GM13976 (cell line): ENCODE data around the gene GADL1.

Experiments
- DNase-seq: peaks from one replicate; pipeline ENCODE4 v3.0.0; 2012; ENCODE audit warnings: low spot score
- CTCF ChIP-seq: IDR thresholded peaks from 2 replicates; pipeline ENCODE4 v1.5.1; 2012; ENCODE audit warnings: borderline replicate concordance, mild to moderate bottlenecking; ENCODE audit not compliant: insufficient read depth; ENCODE audit errors: extremely low read depth, missing control alignments, control extremely low read depth
- in situ Hi-C: fragments of 300-500 bp; cut with MboI; formaldehyde crosslinking; loops from one replicate; pipeline ENCODE4 v1.12.0; 2022; ENCODE audit warnings: low sequenced_read_pairs, mixed read lengths, inconsistent platforms; ENCODE audit not compliant: unreplicated experiment

The GADL1 gene

DNA sequence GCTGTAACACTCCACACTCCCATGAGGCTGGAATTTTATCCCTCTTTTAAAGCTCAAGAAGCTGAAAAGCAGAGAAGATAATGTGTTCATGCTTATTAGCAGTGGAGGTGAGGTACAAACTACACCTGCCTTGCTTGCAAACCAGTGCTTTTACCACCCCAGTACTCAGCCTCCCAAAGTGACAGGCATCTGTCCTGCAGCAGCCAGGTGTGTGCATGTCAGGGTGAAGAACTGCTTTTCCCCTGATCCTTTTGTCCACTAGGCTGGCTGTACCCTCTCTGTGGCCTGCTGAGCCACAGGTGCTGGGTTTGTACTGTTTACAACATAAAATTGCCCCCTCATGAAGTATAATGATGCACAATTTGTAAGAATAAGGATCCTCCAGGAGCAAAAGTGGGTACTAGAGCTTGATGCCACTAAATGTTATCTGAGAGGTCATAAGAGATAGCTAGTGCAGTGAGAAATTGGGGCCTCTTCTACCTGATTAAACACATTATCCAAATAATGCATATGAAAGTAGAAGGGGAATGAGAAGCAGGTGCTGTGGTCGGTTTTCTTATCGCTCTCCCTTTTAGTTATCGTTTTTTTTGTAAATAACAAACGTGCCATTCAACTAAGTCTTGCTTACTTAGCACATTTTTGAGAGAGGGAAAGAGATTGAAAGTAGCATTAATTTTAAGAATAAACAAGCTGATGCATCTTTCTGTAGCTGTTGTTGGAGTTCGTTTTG lies 39.2 kb upstream of the GADL1 start:
- DNase-seq: no peak
- TF ChIP-seq CTCF: no peak
- in situ Hi-C loops: no loop called here

DNA sequence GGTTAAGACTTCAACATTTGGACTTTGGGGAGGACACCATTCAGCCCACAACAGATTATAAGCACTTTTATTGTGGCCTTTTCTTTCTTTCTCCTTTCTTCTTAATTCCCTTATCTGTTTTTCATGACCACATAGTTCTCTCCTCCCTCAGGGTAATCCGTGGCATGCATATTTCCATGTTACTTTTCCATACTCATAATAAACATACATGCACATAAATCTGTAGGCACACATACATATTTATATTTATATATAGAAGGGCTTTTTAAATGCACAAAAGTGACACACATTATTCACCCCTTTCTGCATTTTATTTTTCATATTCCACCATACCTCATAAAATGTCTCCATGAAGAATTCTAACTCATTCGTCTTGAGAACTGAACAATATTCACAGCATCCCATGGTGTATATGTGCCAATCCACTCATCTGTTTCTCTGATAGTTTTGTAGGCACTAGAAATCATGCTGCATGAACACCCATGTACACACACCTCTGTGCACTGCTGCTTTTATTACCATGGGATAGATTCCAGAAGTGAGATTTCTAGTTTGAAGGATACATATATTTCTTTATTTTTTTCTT lies 38.1 kb upstream of the GADL1 start:
- in situ Hi-C loops: no loop called here

GRCh38 chr3:30924763-30925162 lies 30.3 kb upstream of the GADL1 start:
- no peak for DNase-seq
- in situ Hi-C loops: no loop called here
- TF ChIP-seq CTCF: no peak

More for the DNA sequence above, 38.1 kb upstream of the GADL1 start:
- DNase-seq: no peak
- TF ChIP-seq CTCF: no peak

GRCh38 chr3:30919564-30919963 lies 25.1 kb upstream of the GADL1 start:
- in situ Hi-C loops: no loop called here
- TF ChIP-seq CTCF: no peak
- no peak for DNase-seq

GRCh38 chr3:30918761-30919160 lies 24.3 kb upstream of the GADL1 start:
- in situ Hi-C loops: no loop called here
- no peak for DNase-seq
- TF ChIP-seq CTCF: no peak

DNA sequence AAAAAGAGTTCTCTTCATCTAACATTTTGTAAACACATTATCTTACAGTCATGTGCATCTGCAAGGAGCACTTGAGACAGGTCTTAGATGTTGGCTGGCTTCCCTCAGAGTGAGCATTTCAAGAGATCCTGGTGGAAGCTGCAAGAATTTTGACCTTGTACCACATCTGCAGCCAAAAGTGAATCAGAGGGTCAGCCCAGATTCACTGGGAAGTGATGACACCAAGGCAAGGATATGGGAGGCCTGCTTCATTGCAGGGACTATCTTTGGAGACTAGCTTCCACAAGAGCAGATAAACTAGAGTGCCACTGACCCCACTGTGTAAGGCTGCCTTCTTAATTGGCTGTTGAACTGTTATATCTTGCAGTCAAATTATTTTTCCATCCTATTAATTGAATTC lies 21.3 kb upstream of the GADL1 start:
- TF ChIP-seq CTCF: no peak
- DNase-seq: no peak
- in situ Hi-C loops: no loop called here
